ENCODE results near the gene OSGEPL1. TPM values are rescaled to one million over a fixed set of nuclear protein-coding genes. Genes with fewer than 3 reads are reported as not detected.

Gene OSGEPL1
- total RNA-seq, 2 experiments from 2014 or later = 10.4 TPM

DNA sequence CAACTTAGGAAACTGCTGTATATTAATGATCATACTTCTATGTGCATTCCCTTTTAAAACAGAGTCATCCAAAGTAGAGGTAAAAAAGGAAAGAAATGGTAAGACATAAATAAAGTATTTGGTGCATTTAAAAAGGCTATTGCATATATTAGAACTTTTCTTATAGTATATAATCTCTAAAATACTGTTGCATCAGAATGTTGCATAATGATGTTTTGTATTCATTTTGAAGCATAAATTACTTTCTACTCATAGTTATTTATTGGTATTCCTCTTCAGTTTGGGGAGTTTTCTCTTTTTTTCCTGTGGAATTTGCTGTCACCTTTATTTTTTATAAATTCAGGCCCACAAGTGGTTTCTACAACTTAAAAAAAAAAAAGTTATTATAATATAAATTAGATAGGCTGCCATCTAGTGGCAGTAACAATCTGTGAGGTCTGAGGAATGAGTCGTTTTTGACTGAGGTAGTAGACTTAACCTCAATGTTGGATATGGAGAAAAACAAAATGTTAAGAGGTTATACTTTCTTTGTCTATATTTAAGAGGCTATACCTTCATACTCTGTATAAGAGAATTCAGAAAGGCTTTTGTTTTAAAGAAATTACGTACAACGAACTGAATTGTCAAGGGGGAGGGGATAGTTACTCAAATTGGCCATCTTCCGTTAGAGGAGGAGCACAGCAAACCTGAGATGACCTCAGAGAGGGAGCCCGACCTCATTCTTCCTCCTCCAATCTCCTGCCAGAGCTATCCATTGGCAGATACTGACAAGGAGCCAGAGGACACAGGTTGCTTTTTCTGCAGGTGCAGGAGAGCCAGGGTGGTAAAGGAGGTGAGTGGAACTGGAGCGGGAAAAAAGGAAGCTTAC lies 64.3 kb downstream of the OSGEPL1 start:
- BruUV-seq (replicated peaks) = no TSS peak
- ChIA-PET POLR2A (interaction anchor here (1.0 to 1.1 kb wide), 2 partner anchors 38 to 40 kb away, joined by 3 to 5 read pairs; no protein-coding TSS in a partner anchor), CTCF (ENCODE audit: unreplicated experiment) (interaction anchor here (1.6 kb wide), 1 partner anchor 38 kb away, joined by 4 read pairs; the partner anchor contains the start of gene ASNSD1)
- Histone ChIP-seq H3K79me2 (ENCODE audit: insufficient read depth, low read depth, low read length) (no peaks in the 10 kb centered on the region), H3K4me1 (ENCODE audit: insufficient read depth, low read length, poor library complexity, severe bottlenecking) (no peaks in the 10 kb centered on the region), H3K4me2 (ENCODE audit: low read length) (peak overlapping the region; percentile 22; the same call in 1 of the 2 replicates), H3K4me3 (ENCODE audit: low read depth, low read length, poor library complexity, severe bottlenecking) (no peak overlapping the region), H3K9me2 (ENCODE audit: insufficient read depth, low read length) (no peaks in the 10 kb centered on the region), H3K36me3 (ENCODE audit: insufficient read depth, low read length) (no peaks in the 10 kb centered on the region), H4K20me1 (ENCODE audit: insufficient read depth, low read length) (no peaks in the 10 kb centered on the region), H3K27ac (ENCODE audit: low read depth, low read length, poor library complexity, severe bottlenecking) (no peak overlapping the region), H3K9me3 (ENCODE audit: low read length) (no peaks in the 10 kb centered on the region), H2AFZ (ENCODE audit: low read length) (no peak overlapping the region)
- intact Hi-C loops (cut with micrococcal nuclease; ENCODE audit: unreplicated experiment) = loop anchor here (1.0 kb wide), 1 partner anchor 37 kb away; the partner anchor contains the start of gene ASNSD1
- peak; percentile 70 for DNase-seq (ENCODE audit: low spot score)
- TF ChIP-seq, protein P1, sequence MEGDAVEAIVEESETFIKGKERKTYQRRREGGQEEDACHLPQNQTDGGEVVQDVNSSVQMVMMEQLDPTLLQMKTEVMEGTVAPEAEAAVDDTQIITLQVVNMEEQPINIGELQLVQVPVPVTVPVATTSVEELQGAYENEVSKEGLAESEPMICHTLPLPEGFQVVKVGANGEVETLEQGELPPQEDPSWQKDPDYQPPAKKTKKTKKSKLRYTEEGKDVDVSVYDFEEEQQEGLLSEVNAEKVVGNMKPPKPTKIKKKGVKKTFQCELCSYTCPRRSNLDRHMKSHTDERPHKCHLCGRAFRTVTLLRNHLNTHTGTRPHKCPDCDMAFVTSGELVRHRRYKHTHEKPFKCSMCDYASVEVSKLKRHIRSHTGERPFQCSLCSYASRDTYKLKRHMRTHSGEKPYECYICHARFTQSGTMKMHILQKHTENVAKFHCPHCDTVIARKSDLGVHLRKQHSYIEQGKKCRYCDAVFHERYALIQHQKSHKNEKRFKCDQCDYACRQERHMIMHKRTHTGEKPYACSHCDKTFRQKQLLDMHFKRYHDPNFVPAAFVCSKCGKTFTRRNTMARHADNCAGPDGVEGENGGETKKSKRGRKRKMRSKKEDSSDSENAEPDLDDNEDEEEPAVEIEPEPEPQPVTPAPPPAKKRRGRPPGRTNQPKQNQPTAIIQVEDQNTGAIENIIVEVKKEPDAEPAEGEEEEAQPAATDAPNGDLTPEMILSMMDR (conservative IDR thresholded peaks at IDR 0.05; ENCODE audit: low read length) = peak; percentile 85
- no peak for TF ChIP-seq EZH2phosphoT487 (IDR thresholded peaks at IDR 0.05; ENCODE audit: borderline replicate concordance, low read depth, low read length)

Other genes starting within 250 kb of the OSGEPL1 start
- gene SLC40A1, start 182.0 kb downstream of the OSGEPL1 start, total RNA-seq (2014; rRNA removed; shearing (Covaris generic)) = not detected in 2 replicates
- not detected in 2 replicates for gene SLC40A1, start 182.0 kb downstream of the OSGEPL1 start, total RNA-seq (2022)
- gene ASNSD1, start 101.3 kb downstream of the OSGEPL1 start, total RNA-seq (2014; rRNA removed; shearing (Covaris generic)) = 36.3 and 36.8 TPM in 2 replicates
- gene ASNSD1, start 101.3 kb downstream of the OSGEPL1 start, total RNA-seq (2022) = 31.9 TPM in 2 replicates
- gene ANKAR, start 88.1 kb downstream of the OSGEPL1 start, total RNA-seq (2014; rRNA removed; shearing (Covaris generic)) = 1.3 and 2.9 TPM in 2 replicates
- 2.0 and 3.0 TPM in 2 replicates for gene ANKAR, start 88.1 kb downstream of the OSGEPL1 start, total RNA-seq (2022)
- gene ORMDL1, start 21.5 kb upstream of the OSGEPL1 start, total RNA-seq (2014; rRNA removed; shearing (Covaris generic)) = 49.3 and 59.3 TPM in 2 replicates
- gene ORMDL1, start 21.5 kb upstream of the OSGEPL1 start, total RNA-seq (2022) = 59.6 and 65.7 TPM in 2 replicates
- gene PMS1, start 21.7 kb upstream of the OSGEPL1 start, total RNA-seq (2014; rRNA removed; shearing (Covaris generic)) = 31.2 and 37.3 TPM in 2 replicates
- 66.6 and 72.2 TPM in 2 replicates for gene PMS1, start 21.7 kb upstream of the OSGEPL1 start, total RNA-seq (2022)